ENCODE data around the gene COL5A1. TPM values are rescaled to one million over a fixed set of nuclear protein-coding genes. Genes with fewer than 3 reads are reported as not detected.

Gene COL5A1
- total and polyA plus RNA-seq, 4 donors = 38.2 to 135 (median 88.3) TPM

- H3K4me1 ChIP-seq (ENCODE audit: control insufficient read depth, insufficient read depth, low read length) = peaks cover 6% of the 10 kb centered on the region
- H3K27ac ChIP-seq (ENCODE audit: low read depth, low read length) = no peak overlapping the region
- WGBS (ENCODE audit: insufficient coverage) = 92% methylated on average over 6 of the region's 7 CpGs
- no peaks in the 10 kb centered on the region for H3K36me3 ChIP-seq (ENCODE audit: control insufficient read depth, insufficient read depth, low read length)
- H3K27me3 ChIP-seq (ENCODE audit: control insufficient read depth, insufficient read depth, low read length) = no peaks in the 10 kb centered on the region
- no peaks in the 10 kb centered on the region for H3K9me3 ChIP-seq (ENCODE audit: control insufficient read depth, insufficient read depth, low read length)
- DNase-seq (ENCODE audit: low read depth in 4 of 6, low spot score in 6 of 6) = no peak
- H3K4me3 ChIP-seq (ENCODE audit: low read depth, low read length) = no peak overlapping the region
Measured at GRCh38 chr9:134892820-134893420, 251.3 kb downstream of the COL5A1 start.

Small RNA genes lying within 50 kb of the gene (small RNA-seq; reads per million reads assigned to genes)
- gene AL603650.1 (ENCODE audit: low replicate concordance) (not detected), gene MIR3689A (ENCODE audit: low replicate concordance) (not detected), gene MIR3689B (ENCODE audit: low replicate concordance) (not detected), gene MIR3689C (ENCODE audit: low replicate concordance) (not detected), gene MIR3689D1 (ENCODE audit: low replicate concordance) (not detected), gene MIR3689D2 (ENCODE audit: low replicate concordance) (not detected), gene MIR3689E (ENCODE audit: low replicate concordance) (not detected), gene MIR3689F (ENCODE audit: low replicate concordance) (not detected)

Other genes starting within 250 kb of the COL5A1 start
- not detected for gene FCN2, start 239.0 kb downstream of the COL5A1 start, total RNA-seq
- gene FCN2, start 239.0 kb downstream of the COL5A1 start, polyA plus RNA-seq (ENCODE audit: insufficient read length in 2 of 2) = not detected

Measured in spinal cord (tissue), 10 donors.